ENCODE measurements around the gene ROBO1.

The ROBO1 gene

DNA sequence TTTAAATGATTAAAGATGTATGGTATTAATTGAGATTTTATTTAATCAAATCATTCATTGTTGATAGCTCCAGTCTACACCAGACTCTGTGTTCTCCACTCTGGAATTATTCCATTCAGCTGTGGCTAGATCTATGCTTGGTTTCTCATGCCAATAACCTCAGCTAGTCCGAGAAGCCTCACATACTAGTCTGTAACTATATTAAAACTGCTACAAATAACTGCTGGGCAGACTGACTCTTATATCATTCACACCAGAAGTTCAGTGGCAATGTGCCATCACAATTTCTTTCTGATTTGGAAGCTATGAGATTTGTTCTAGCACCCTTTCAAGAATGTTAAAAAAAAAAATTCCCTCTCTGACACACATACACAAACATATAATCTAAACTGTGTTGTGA is 947.3 kb downstream of the ROBO1 start:
- no peak overlapping the region for H3K27ac Mint-ChIP-seq
- H3K4me3 Mint-ChIP-seq = no peak overlapping the region
- peaks cover 19% of the 10 kb centered on the region for H3K9me3 Mint-ChIP-seq
- H3K27me3 Mint-ChIP-seq (ENCODE audit: low read depth, poor library complexity) = peaks cover 4% of the 10 kb centered on the region
- no peaks in the 10 kb centered on the region for H3K4me1 Mint-ChIP-seq
- H3K36me3 Mint-ChIP-seq (ENCODE audit: low read depth) = peaks cover 67% of the 10 kb centered on the region
- no peak for DNase-seq
- TF ChIP-seq, protein P1, sequence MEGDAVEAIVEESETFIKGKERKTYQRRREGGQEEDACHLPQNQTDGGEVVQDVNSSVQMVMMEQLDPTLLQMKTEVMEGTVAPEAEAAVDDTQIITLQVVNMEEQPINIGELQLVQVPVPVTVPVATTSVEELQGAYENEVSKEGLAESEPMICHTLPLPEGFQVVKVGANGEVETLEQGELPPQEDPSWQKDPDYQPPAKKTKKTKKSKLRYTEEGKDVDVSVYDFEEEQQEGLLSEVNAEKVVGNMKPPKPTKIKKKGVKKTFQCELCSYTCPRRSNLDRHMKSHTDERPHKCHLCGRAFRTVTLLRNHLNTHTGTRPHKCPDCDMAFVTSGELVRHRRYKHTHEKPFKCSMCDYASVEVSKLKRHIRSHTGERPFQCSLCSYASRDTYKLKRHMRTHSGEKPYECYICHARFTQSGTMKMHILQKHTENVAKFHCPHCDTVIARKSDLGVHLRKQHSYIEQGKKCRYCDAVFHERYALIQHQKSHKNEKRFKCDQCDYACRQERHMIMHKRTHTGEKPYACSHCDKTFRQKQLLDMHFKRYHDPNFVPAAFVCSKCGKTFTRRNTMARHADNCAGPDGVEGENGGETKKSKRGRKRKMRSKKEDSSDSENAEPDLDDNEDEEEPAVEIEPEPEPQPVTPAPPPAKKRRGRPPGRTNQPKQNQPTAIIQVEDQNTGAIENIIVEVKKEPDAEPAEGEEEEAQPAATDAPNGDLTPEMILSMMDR (IDR thresholded peaks at IDR 0.05) = no peak

DNA sequence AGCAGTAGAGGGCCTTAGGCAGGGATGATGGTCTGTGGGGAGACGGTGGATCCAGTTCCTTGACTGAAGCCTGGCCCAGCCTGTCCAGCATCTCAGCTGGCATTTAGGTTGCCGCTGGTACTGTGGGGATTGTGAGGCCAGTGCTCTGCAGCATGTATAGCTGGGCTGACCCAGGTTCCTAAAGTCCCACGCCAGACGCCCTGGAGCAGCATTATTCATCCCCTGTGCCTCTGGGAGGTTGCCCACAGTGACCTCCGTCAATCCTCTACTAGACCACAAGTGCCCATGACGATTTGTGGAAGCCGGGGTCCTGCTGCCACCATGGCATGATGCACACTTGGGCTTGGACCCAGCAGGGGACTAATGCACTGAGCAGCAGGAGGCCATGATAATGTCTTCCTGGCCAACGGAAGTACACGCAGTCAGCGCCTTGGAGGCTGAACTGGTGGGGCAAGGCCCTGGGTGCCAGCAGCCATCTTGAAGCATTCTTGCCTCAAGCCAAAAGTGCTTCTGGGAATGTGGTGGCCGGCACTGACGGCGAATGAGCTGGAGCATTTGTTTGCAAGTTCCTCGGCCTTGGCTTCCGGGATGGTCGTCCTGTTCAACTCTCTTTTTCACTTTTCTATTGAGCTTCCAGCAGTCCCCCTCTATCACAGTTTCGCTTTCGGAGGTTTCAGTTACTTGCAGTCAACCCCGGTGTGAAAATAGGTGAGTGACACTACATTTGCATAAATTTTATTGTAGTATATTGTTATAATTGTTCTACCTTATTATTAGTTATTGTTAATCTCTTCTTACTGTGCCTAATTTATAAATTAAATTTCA is 949.4 kb downstream of the ROBO1 start:
- Mint-ChIP-seq H3K4me3 (no peak overlapping the region), H3K27ac (no peak overlapping the region), H3K4me1 (no peaks in the 10 kb centered on the region), H3K36me3 (ENCODE audit: low read depth) (peaks cover 67% of the 10 kb centered on the region), H3K27me3 (ENCODE audit: low read depth, poor library complexity) (peaks cover 4% of the 10 kb centered on the region), H3K9me3 (peaks cover 19% of the 10 kb centered on the region)
- TF ChIP-seq, protein P1 (IDR thresholded peaks at IDR 0.05) = no peak
- DNase-seq = no peak

DNA sequence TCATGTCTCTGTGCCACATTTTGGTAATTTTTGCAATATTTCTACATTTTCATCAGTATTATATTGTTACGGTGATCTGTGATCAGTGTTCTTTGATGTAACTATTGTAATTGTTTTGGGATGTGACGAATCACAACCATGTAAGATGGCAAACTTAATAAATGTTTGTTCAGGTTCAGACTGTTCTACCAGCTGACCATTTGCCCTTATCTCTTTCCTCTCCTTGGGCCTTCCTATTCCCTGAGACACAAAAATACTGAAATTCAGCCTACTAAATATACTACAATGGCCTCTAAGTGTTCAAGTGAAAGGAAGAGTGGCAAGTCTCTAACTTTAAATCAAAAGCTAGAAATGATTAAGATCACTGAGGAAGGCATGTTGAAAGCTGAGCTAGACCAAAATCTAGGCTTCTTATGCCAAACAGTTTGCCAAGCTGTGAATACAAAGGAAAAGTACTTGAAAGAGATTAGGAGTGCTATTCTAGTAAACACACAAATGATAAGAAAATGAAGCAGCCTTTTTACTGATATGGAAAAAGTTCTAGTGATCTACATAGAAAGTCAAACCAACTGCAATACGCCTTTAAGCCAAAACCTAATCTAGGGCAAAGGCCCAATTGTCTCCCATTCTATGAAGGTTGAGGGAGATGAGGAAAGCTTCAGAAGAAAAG is 952.8 kb downstream of the ROBO1 start:
- TF ChIP-seq, protein P1 (IDR thresholded peaks at IDR 0.05) = no peak
- Mint-ChIP-seq H3K36me3 (ENCODE audit: low read depth) (peaks cover 53% of the 10 kb centered on the region), H3K27ac (no peak overlapping the region), H3K4me1 (peaks cover 10% of the 10 kb centered on the region), H3K9me3 (peaks cover 19% of the 10 kb centered on the region), H3K4me3 (no peak overlapping the region), H3K27me3 (ENCODE audit: low read depth, poor library complexity) (peaks cover 4% of the 10 kb centered on the region)
- no peak for DNase-seq

DNA sequence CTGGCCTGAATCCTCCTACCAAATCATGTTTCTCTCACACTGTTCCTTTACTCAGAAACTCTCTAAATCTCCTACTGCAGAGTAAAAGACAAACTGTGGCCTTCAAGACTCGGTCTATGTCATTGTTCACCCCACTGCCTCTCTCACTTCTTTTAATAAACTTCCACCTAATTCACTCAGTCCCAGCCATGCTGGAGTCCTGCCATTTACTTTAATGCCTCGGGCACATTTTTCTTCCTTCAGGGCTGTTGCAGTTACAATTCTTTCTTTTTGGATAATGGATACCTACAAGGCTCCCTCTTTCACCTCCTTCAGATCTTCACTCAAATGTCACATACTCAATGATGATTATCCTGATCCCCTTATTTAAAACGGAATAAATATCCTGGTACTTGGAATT is 955.6 kb downstream of the ROBO1 start:
- DNase-seq = no peak
- Mint-ChIP-seq H3K27ac (peak overlapping the region; percentile 67), H3K27me3 (ENCODE audit: low read depth, poor library complexity) (no peaks in the 10 kb centered on the region), H3K9me3 (peaks cover 12% of the 10 kb centered on the region), H3K4me1 (peaks cover 10% of the 10 kb centered on the region), H3K36me3 (ENCODE audit: low read depth) (peaks cover 42% of the 10 kb centered on the region), H3K4me3 (no peak overlapping the region)
- TF ChIP-seq, protein P1 (IDR thresholded peaks at IDR 0.05) = no peak

DNA sequence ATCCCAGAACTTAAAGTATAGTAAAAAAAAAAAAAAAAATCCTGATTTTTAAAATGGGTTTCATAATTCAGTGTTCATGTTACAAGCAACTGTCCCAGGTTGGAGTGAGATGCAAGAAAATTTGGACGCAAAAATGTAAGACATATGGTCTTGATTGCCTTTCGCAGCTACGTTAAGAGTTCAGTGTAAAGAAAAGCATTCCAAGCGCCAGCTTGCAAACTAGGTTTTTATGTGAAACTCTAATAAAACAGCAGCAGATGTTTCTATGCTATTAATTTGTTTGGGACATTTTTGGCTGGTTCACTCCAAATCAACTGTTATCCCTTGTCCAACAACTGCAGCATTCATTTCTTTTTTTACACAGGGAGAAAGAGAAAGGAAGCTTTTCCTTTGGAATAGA is 957.8 kb downstream of the ROBO1 start:
- Mint-ChIP-seq H3K27me3 (ENCODE audit: low read depth, poor library complexity) (no peaks in the 10 kb centered on the region), H3K27ac (no peak overlapping the region)

More for the DNA sequence above, 957.8 kb downstream of the ROBO1 start:
- TF ChIP-seq, protein P1 (IDR thresholded peaks at IDR 0.05) = no peak
- Mint-ChIP-seq H3K36me3 (ENCODE audit: low read depth) (peaks cover 25% of the 10 kb centered on the region), H3K9me3 (peaks cover 12% of the 10 kb centered on the region), H3K4me3 (no peak overlapping the region), H3K4me1 (peaks cover 15% of the 10 kb centered on the region)
- DNase-seq = no peak
